Activated naive CD8-positive, alpha-beta T cell treated with anti-CD3 and anti-CD28 coated beads, Interleukin-2, amount 50 U/mL, for 24 hours (primary cell): ENCODE measurements around the gene MROH8.
"Not testable (repeated sequence)": the region's sequence is repeated elsewhere in the genome, so short reads cannot be mapped to it uniquely, and the experiment has no call there.

Experiments
- ATAC-seq: fragments of 150-1000 bp; cut with Tn5 transposase; one replicate; pipeline ENCODE4 v1.10.0; 2021
- DNase-seq: peaks from one replicate; pipeline ENCODE4 v3.0.0; 2021
- H3K27ac Mint-ChIP-seq: one replicate; pipeline ENCODE4 v1.8.0; 2021; ENCODE audit warnings: mild to moderate bottlenecking, mixed read lengths
- H3K27me3 Mint-ChIP-seq: one replicate; pipeline ENCODE4 v1.8.0; 2021; ENCODE audit warnings: mixed read lengths
- H3K36me3 Mint-ChIP-seq: one replicate; pipeline ENCODE4 v1.8.0; 2021; ENCODE audit warnings: low read depth, mixed read lengths
- H3K4me1 Mint-ChIP-seq: one replicate; pipeline ENCODE4 v1.8.0; 2021; ENCODE audit warnings: mixed read lengths
- H3K4me3 Mint-ChIP-seq: one replicate; pipeline ENCODE4 v1.8.0; 2021; ENCODE audit warnings: mild to moderate bottlenecking, moderate library complexity, mixed read lengths
- H3K9me3 Mint-ChIP-seq: one replicate; pipeline ENCODE4 v1.8.0; 2021; ENCODE audit warnings: mixed read lengths

MROH8 gene

DNA sequence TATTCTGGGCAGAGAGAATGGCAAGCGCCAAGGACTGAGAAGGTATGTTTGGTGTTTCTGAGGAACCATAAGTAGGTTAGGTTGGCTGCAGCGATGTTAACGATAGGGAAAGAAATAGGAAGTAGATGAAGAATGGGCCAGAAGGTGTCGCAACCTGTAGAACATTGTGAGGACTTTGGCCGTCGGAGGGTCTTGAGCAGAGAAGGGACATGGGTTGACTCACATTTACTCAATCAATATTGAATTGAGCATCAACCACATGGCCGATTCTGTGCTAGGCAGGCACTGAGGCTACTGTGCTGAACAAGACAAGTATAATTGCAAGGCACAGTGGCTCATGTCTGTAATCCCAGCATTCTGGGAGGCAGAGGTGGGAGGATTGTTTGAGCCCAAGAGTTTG is 27.1 kb downstream of the MROH8 start:
- no peak for DNase-seq
- H3K4me1 Mint-ChIP-seq = no peaks in the 10 kb centered on the region
- no peaks in the 10 kb centered on the region for H3K36me3 Mint-ChIP-seq
- no peak for ATAC-seq
- no peak overlapping the region for H3K27ac Mint-ChIP-seq
- H3K9me3 Mint-ChIP-seq = no peaks in the 10 kb centered on the region
- H3K4me3 Mint-ChIP-seq = no peak overlapping the region
- no peaks in the 10 kb centered on the region for H3K27me3 Mint-ChIP-seq

- no peak for DNase-seq
- H3K27me3 Mint-ChIP-seq = no peaks in the 10 kb centered on the region
- H3K4me3 Mint-ChIP-seq = no peak overlapping the region
- H3K27ac Mint-ChIP-seq = no peak overlapping the region
- ATAC-seq = no peak
- no peaks in the 10 kb centered on the region for H3K36me3 Mint-ChIP-seq
- no peaks in the 10 kb centered on the region for H3K9me3 Mint-ChIP-seq
- H3K4me1 Mint-ChIP-seq = no peaks in the 10 kb centered on the region
Observed at GRCh38 chr20:37151529-37151928, 27.8 kb downstream of the MROH8 start.

DNA sequence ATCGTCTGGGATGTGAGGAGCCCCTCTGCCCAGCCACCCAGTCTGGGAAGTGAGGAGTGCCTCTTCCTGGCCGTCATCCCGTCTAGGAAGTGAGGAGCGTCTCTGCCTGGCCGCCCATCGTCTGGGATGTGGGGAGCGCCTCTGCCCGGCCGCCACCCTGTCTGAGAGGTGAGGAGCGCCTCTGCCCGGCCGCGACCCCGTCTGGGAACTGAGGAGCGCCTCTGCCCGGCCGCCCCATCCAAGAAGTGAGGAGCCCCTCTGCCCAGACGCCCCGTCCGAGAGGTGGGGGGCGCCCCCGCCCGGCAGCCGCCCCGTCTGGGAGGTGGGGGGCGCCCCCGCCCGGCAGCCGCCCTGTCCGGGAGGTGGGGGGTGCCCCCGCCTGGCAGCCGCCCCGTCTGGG is 28.5 kb downstream of the MROH8 start:
- not testable (repeated sequence) for H3K36me3 Mint-ChIP-seq, H3K27ac Mint-ChIP-seq, H3K4me1 Mint-ChIP-seq, H3K27me3 Mint-ChIP-seq, H3K9me3 Mint-ChIP-seq, H3K4me3 Mint-ChIP-seq, DNase-seq, ATAC-seq

- Mint-ChIP-seq H3K36me3 (no peaks in the 10 kb centered on the region), H3K9me3 (no peaks in the 10 kb centered on the region), H3K4me3 (no peak overlapping the region), H3K27ac (no peak overlapping the region), H3K27me3 (no peaks in the 10 kb centered on the region), H3K4me1 (no peaks in the 10 kb centered on the region)
- DNase-seq (no peak), ATAC-seq (no peak)
Observed at GRCh38 chr20:37147250-37147649, 32.1 kb downstream of the MROH8 start.

GRCh38 chr20:37144856-37145404 is 34.4 kb downstream of the MROH8 start:
- H3K4me3 Mint-ChIP-seq = no peak overlapping the region
- DNase-seq (no peak), ATAC-seq (no peak)
- no peaks in the 10 kb centered on the region for H3K36me3 Mint-ChIP-seq
- H3K9me3 Mint-ChIP-seq = no peaks in the 10 kb centered on the region
- no peaks in the 10 kb centered on the region for H3K27me3 Mint-ChIP-seq
- H3K27ac Mint-ChIP-seq = no peak overlapping the region
- H3K4me1 Mint-ChIP-seq = no peaks in the 10 kb centered on the region

DNA sequence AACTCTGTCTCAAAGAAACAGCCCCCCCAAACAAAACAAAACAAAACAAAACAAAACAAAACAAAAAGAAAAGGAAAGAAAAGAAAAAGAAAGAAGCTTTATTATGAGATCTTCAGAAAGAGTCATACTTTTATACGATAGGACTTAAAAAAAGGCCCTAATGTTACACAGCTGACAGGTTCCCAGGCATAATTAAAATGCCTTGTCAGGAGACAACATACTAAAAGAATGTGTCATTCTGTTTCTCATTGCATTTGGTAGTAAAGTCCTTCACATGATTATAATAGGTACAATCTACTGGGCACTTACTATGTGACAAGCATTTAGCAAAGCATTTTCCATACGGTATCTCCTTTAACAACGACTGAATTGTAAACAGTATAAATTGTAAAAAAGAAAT is 36.6 kb downstream of the MROH8 start:
- DNase-seq (no peak), ATAC-seq (no peak)
- H3K4me1 Mint-ChIP-seq = no peaks in the 10 kb centered on the region
- H3K4me3 Mint-ChIP-seq = no peak overlapping the region
- H3K36me3 Mint-ChIP-seq = no peaks in the 10 kb centered on the region
- H3K27ac Mint-ChIP-seq = no peak overlapping the region
- H3K9me3 Mint-ChIP-seq = no peaks in the 10 kb centered on the region
- no peaks in the 10 kb centered on the region for H3K27me3 Mint-ChIP-seq

DNA sequence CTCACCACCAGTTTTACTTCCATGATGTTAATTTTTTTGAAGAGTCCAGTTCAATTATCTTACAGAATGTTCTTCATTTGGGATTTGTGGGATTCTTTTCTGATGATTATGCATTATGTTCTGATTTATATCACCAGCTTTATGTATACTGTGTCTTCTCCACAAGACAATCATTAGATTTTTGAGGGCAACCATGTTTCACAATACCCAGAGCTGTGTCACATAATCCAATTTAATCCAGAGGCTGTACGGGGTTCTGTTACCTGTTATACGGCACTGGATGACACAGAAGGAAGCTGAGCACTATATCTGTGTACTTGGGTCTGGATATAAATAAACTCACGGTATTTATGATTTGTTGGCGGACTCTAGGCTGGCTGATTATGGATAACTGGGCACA is 41.8 kb downstream of the MROH8 start:
- Mint-ChIP-seq H3K36me3 (no peaks in the 10 kb centered on the region), H3K9me3 (no peaks in the 10 kb centered on the region), H3K4me3 (no peak overlapping the region), H3K4me1 (no peaks in the 10 kb centered on the region), H3K27ac (no peak overlapping the region), H3K27me3 (no peaks in the 10 kb centered on the region)
- DNase-seq = no peak
- no peak for ATAC-seq

DNA sequence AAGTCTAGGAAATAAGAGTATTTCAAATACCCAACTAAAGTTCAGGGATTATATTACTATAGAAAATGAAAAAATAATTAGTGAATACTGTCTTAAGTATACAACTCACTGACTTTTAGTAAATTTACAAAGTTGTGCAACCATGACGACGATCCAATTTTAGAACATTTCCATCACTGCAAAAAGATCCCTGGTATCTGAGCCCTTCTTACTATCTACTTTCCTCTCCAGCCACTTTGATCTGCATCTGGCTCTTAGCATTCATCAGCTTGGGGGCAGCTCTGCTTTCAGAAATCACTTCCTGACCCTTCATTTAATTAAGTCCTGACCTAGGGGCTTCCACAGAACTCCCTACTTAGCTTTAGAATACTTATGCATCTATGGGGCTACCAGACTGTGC is 45.4 kb downstream of the MROH8 start:
- no peak for ATAC-seq
- H3K9me3 Mint-ChIP-seq = no peaks in the 10 kb centered on the region
- no peak for DNase-seq
- no peak overlapping the region for H3K4me3 Mint-ChIP-seq
- no peaks in the 10 kb centered on the region for H3K36me3 Mint-ChIP-seq
- H3K27ac Mint-ChIP-seq = no peak overlapping the region
- H3K4me1 Mint-ChIP-seq = no peaks in the 10 kb centered on the region
- no peaks in the 10 kb centered on the region for H3K27me3 Mint-ChIP-seq

DNA sequence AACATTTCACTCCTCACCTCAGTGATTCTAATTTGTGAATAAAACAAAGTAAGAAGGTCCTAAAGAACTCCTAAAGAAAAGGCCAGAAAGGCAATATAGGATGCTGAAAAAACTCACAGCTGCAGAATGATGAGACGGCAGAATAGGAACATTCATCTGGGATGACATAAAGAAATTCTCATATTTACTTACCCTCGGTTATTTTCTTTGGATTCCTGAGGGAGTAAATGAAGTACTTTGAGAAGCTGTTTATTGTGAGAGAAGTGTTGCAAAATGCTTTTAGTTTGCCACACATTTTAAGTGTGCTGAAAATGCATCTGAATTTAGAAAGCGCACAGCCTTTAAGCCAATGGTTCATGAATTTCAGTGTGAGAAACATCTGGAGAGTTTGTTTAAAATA is 47.9 kb downstream of the MROH8 start:
- H3K4me3 Mint-ChIP-seq = no peak overlapping the region
- no peak overlapping the region for H3K27ac Mint-ChIP-seq
- DNase-seq = no peak

DNA sequence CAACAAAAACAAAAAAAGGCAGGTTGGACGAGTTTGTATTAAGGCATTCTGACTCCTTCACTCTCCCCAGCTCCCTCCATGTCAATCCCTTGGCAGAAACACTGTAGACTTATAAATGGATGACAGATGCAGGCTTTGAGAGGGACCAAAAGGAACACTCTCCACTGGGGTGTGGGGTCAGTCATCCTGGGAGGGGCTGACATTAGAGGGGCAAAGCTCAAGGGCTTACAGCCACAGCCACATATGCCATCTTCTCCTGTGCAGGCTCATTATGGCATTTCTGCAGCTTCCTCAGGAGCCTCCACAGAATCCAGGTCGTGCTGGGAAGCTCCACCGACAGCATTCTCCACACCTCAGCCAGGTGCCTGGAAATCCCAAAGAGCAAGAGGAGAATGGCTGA is 50.5 kb downstream of the MROH8 start:
- H3K4me3 Mint-ChIP-seq = no peak overlapping the region
- ATAC-seq (no peak), DNase-seq (no peak)
- H3K36me3 Mint-ChIP-seq = no peaks in the 10 kb centered on the region
- no peak overlapping the region for H3K27ac Mint-ChIP-seq
- H3K27me3 Mint-ChIP-seq = no peaks in the 10 kb centered on the region
- no peaks in the 10 kb centered on the region for H3K9me3 Mint-ChIP-seq
- H3K4me1 Mint-ChIP-seq = no peaks in the 10 kb centered on the region

More for the DNA sequence above, 47.9 kb downstream of the MROH8 start:
- Mint-ChIP-seq H3K36me3 (no peaks in the 10 kb centered on the region), H3K27me3 (no peaks in the 10 kb centered on the region), H3K9me3 (no peaks in the 10 kb centered on the region), H3K4me1 (no peaks in the 10 kb centered on the region)
- ATAC-seq = no peak

DNA sequence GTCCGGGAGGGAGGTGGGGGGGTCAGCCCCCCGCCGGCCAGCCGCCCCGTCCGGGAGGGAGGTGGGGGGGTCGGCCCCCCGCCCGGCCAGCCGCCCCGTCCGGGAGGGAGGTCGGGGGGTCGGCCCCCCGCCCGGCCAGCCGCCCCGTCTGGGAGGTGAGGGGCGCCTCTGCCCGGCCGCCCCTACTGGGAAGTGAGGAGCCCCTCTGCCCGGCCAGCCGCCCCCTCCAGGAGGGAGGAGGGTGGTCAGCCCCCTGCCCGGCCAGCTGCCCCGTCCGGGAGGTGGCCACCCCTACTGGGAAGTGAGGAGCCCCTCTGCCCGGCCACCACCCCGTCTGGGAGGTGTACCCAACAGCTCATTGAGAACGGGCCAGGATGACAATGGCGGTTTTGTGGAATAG is 53.1 kb downstream of the MROH8 start:
- DNase-seq, H3K9me3 Mint-ChIP-seq, H3K36me3 Mint-ChIP-seq, ATAC-seq, H3K27me3 Mint-ChIP-seq, H3K4me3 Mint-ChIP-seq, H3K4me1 Mint-ChIP-seq, H3K27ac Mint-ChIP-seq: not testable (repeated sequence)

DNA sequence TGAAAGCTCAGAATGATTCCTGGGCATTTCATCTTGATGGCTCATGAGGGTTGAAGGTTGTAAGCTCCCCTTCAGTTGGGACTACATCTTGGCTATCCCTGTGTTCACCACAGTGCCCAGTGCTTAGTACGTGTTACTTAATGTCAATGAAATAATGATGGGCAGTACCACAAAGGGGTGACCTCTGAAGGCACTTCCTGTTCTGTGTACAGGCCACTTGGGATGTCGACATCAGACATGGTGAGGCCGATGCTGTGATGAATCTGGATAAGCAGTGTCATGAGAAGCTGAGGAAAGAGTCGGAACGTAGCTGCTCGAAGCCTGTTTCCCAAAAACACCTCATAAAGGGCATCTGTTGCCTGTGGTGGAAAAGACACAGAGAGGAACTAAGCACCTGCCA is 55.9 kb downstream of the MROH8 start:
- H3K9me3 Mint-ChIP-seq = no peaks in the 10 kb centered on the region
- H3K4me1 Mint-ChIP-seq = no peaks in the 10 kb centered on the region
- H3K36me3 Mint-ChIP-seq = no peaks in the 10 kb centered on the region
- ATAC-seq (no peak), DNase-seq (no peak)
- H3K27ac Mint-ChIP-seq = no peak overlapping the region
- no peak overlapping the region for H3K4me3 Mint-ChIP-seq
- no peaks in the 10 kb centered on the region for H3K27me3 Mint-ChIP-seq

DNA sequence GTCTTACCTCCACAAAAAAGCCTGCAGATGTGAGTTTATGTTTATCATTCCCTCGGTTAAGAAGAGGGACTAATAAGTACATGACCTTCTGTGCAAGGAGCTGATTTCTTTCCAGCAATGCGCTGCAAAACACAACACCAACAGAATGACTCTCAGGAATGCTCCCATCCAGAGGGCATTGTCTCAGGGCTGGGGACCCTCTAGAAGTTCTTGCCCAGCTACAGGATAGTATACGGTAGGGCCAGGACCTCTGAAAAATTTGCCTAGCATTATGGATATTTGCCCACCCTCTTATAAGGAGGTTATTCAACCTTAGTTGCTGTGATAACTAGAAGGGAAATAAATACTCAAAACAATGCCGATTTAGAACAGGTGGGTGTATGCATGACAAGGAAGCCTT is 58.9 kb downstream of the MROH8 start:
- Mint-ChIP-seq H3K36me3 (no peaks in the 10 kb centered on the region), H3K9me3 (no peaks in the 10 kb centered on the region), H3K4me3 (no peak overlapping the region), H3K27ac (no peak overlapping the region), H3K4me1 (no peaks in the 10 kb centered on the region), H3K27me3 (no peaks in the 10 kb centered on the region)
- DNase-seq (no peak), ATAC-seq (no peak)

- H3K27me3 Mint-ChIP-seq = no peaks in the 10 kb centered on the region
- H3K27ac Mint-ChIP-seq = no peak overlapping the region
- ATAC-seq (no peak), DNase-seq (no peak)
- H3K9me3 Mint-ChIP-seq = no peaks in the 10 kb centered on the region
- no peaks in the 10 kb centered on the region for H3K36me3 Mint-ChIP-seq
- no peak overlapping the region for H3K4me3 Mint-ChIP-seq
- H3K4me1 Mint-ChIP-seq = no peaks in the 10 kb centered on the region
Observed at GRCh38 chr20:37119356-37120036, 59.9 kb downstream of the MROH8 start.

- no peaks in the 10 kb centered on the region for H3K36me3 Mint-ChIP-seq
Observed at GRCh38 chr20:37114012-37114411, 65.3 kb downstream of the MROH8 start.

DNA sequence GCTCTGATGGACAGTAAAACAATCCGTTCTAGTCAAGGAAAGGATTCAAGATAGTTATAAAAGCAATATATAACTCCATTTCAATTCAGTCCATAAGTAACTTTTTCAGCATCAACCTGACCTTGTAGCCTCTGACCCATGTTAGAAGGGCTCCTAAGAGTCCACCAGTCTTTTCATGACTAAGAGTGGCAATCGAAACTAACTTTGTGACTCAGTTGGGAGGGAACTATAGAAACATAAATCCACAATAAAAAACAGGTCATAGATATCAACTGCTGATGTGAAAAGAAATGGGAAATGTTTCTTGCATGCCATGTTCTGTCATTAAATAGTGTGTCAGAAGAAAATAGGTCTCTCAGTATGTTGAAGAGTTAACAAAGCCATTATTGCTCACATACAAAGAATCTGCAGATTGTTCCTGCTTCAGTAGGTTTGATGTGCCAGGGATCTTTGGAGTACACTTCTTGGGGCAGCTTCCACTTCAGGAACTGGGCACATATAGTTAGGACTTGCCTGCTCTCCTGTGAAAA is 67.4 kb downstream of the MROH8 start:
- ATAC-seq = no peak
- no peak overlapping the region for H3K27ac Mint-ChIP-seq
- no peak overlapping the region for H3K4me3 Mint-ChIP-seq
- H3K27me3 Mint-ChIP-seq = no peaks in the 10 kb centered on the region
- DNase-seq = no peak
- H3K9me3 Mint-ChIP-seq = no peaks in the 10 kb centered on the region
- H3K36me3 Mint-ChIP-seq = no peaks in the 10 kb centered on the region
- no peaks in the 10 kb centered on the region for H3K4me1 Mint-ChIP-seq

More at GRCh38 chr20:37114012-37114411, 65.3 kb downstream of the MROH8 start:
- H3K27me3 Mint-ChIP-seq = no peaks in the 10 kb centered on the region
- ATAC-seq = no peak
- H3K4me1 Mint-ChIP-seq = no peaks in the 10 kb centered on the region
- no peaks in the 10 kb centered on the region for H3K9me3 Mint-ChIP-seq
- no peak for DNase-seq
- H3K27ac Mint-ChIP-seq = no peak overlapping the region
- no peak overlapping the region for H3K4me3 Mint-ChIP-seq
